Measurements from ENCODE around the gene RAB17.

GRCh38 chr2:237542001-237542704 is 48.4 kb downstream of the RAB17 start:
- TF ChIP-seq POLR2A (IDR thresholded peaks at IDR 0.05; ENCODE audit: low read depth, low read length) (no peak), USF2 (IDR thresholded peaks at IDR 0.05; ENCODE audit: low read depth, low read length) (no peak)

All from IMR-90 (cell line).